Spleen (tissue), 7 donors: ENCODE results near the gene FBH1.

Source experiments
- POLR2A ChIP-seq, 3 donors: fragments of 450-650 bp; IDR thresholded peaks; one replicate each; pipeline ENCODE4 v1.5.1; 2017; ENCODE audit warnings: antibody characterized with exemption in 3 of 3, mild to moderate bottlenecking in 1 of 3
- POLR2AphosphoS5 ChIP-seq, 3 donors: sonication (generic); formaldehyde crosslinking; IDR thresholded peaks; one replicate each; pipeline ENCODE4 v1.5.1; 2017; ENCODE audit warnings: antibody characterized with exemption in 3 of 3
- TF ChIP-seq, protein P1 (sequence below), 11 experiments: fragments of 200-600 bp in 7 of 11; fragments of 450-650 bp in 4 of 11; sonication (generic) in 4 of 11; IDR thresholded peaks in 8 of 11; conservative IDR thresholded peaks in 3 of 11; 1 replicate in 7 of 11; 2 replicates in 4 of 11; pipeline versions ENCODE4 v1.4.0 to v1.8.0; 2016 to 2021; ENCODE audit warnings: antibody characterized with exemption in 11 of 11, inconsistent platforms in 4 of 11, mild to moderate bottlenecking in 1 of 11
- donor health status: DM: no; HTN: no; CAD: no; lungs with moderate emphysema.
- donor health status: DM: no; HTN: no; CAD: no.
- donor health status: DM: no; HTN: no; CAD: no.

DNA sequence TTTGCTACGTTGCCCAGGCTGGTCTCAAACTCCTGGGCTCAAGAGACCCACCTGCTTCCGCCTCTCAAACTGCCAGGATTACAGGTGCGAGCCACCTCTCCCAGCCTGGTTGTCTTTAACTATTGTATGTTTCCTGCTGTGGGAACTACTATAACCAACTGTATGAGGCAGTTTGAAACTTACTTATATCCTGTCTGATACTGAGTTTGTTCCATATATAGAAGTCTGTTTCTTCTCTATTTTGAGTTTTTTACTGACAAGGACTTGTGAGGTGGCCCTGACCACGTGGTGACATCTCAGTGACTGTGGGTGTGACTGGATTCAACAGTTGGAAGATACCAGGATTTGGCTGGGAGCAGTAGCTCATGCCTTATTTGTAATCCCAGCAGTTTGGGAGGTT, 14.2 kb downstream of the FBH1 start:
- TF ChIP-seq, protein P1, sequence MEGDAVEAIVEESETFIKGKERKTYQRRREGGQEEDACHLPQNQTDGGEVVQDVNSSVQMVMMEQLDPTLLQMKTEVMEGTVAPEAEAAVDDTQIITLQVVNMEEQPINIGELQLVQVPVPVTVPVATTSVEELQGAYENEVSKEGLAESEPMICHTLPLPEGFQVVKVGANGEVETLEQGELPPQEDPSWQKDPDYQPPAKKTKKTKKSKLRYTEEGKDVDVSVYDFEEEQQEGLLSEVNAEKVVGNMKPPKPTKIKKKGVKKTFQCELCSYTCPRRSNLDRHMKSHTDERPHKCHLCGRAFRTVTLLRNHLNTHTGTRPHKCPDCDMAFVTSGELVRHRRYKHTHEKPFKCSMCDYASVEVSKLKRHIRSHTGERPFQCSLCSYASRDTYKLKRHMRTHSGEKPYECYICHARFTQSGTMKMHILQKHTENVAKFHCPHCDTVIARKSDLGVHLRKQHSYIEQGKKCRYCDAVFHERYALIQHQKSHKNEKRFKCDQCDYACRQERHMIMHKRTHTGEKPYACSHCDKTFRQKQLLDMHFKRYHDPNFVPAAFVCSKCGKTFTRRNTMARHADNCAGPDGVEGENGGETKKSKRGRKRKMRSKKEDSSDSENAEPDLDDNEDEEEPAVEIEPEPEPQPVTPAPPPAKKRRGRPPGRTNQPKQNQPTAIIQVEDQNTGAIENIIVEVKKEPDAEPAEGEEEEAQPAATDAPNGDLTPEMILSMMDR (IDR thresholded peaks at IDR 0.05 in 8 of 11, conservative IDR thresholded peaks at IDR 0.05 in 3 of 11), result no peak
- no peak for TF ChIP-seq POLR2A (IDR thresholded peaks at IDR 0.05)
- no peak for TF ChIP-seq POLR2AphosphoS5 (IDR thresholded peaks at IDR 0.05)
